Measurements from ENCODE around the gene RADIL. TPM values are rescaled to one million over a fixed set of nuclear protein-coding genes. Genes with fewer than 3 reads are reported as not detected.
"Not testable (repeated sequence)": the region's sequence is repeated elsewhere in the genome, so short reads cannot be mapped to it uniquely, and the experiment has no call there.

RADIL gene
- total RNA-seq, 1 donor from 2014 or later, result 2.1 TPM

DNA sequence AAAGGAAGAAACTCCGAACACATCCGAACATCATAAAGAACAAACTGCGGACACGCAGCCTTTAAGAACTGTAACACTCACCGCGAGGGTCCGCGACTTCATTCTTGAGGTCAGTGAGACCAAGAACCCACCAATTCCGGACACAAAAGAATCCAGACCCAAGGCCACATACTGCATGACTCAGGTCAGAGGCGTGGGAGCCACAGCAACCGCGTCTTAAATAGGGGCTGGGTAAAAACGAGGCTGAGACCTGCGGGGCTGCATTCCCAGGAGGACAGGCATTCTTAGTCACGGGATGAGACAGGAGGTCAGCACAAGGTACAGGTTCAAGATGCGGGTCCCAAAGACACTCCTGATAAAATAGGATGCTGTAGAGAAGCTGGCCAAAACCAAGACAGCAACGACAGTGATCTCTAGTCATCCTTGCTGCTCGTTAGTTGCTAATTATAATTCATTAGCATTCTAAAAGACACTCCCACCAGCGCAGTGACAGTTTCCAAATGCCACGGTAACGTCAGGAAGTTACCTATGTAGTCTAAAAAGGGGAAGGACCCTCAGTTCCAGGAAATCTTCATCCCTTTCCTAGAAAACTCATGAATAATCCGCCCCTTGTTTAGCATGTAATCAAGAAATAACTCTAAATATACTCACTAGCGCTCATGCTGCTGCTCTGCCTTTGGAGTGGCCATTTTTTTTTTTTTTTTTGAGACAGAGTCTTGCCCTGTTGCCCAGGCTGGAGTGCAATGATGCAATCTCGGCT lies 88.7 kb downstream of the RADIL start:
- Mint-ChIP-seq H3K4me3 (ENCODE audit: unreplicated experiment) (no peak overlapping the region), H3K36me3 (ENCODE audit: unreplicated experiment) (peaks cover 16% of the 10 kb centered on the region), H3K27me3 (ENCODE audit: unreplicated experiment) (no peaks in the 10 kb centered on the region), H3K4me1 (ENCODE audit: unreplicated experiment) (peaks cover 2% of the 10 kb centered on the region), H3K27ac (ENCODE audit: unreplicated experiment) (no peak overlapping the region), H3K9me3 (ENCODE audit: unreplicated experiment) (no peaks in the 10 kb centered on the region)
- no peak for DNase-seq (ENCODE audit: extremely low spot score, unreplicated experiment)
- TF ChIP-seq, protein P1, sequence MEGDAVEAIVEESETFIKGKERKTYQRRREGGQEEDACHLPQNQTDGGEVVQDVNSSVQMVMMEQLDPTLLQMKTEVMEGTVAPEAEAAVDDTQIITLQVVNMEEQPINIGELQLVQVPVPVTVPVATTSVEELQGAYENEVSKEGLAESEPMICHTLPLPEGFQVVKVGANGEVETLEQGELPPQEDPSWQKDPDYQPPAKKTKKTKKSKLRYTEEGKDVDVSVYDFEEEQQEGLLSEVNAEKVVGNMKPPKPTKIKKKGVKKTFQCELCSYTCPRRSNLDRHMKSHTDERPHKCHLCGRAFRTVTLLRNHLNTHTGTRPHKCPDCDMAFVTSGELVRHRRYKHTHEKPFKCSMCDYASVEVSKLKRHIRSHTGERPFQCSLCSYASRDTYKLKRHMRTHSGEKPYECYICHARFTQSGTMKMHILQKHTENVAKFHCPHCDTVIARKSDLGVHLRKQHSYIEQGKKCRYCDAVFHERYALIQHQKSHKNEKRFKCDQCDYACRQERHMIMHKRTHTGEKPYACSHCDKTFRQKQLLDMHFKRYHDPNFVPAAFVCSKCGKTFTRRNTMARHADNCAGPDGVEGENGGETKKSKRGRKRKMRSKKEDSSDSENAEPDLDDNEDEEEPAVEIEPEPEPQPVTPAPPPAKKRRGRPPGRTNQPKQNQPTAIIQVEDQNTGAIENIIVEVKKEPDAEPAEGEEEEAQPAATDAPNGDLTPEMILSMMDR (IDR thresholded peaks at IDR 0.05), result no peak

DNA sequence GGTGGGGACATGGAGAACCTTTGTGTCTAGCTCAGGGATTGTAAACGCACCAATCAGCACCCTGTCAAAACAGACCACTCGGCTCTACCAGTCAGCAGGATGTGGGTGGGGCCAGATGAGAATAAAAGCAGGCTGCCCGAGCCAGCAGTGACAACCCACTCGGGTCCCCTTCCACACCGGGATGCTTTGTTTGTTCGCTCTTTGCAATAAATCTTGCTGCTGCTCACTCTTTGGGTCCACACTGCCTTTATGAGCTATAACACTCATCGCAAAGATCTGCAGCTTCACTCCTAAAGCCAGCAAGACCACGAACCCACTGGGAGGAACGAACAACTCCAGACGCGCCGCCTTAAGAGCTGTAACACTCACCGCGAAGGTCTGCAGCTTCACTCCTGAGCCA lies 89.3 kb downstream of the RADIL start:
- not testable (repeated sequence) for DNase-seq (ENCODE audit: extremely low spot score, unreplicated experiment); H3K27ac Mint-ChIP-seq (ENCODE audit: unreplicated experiment); H3K4me1 Mint-ChIP-seq (ENCODE audit: unreplicated experiment); H3K9me3 Mint-ChIP-seq (ENCODE audit: unreplicated experiment); H3K4me3 Mint-ChIP-seq (ENCODE audit: unreplicated experiment); H3K27me3 Mint-ChIP-seq (ENCODE audit: unreplicated experiment)
- H3K36me3 Mint-ChIP-seq (ENCODE audit: unreplicated experiment), result peaks cover 17% of the 10 kb centered on the region

DNA sequence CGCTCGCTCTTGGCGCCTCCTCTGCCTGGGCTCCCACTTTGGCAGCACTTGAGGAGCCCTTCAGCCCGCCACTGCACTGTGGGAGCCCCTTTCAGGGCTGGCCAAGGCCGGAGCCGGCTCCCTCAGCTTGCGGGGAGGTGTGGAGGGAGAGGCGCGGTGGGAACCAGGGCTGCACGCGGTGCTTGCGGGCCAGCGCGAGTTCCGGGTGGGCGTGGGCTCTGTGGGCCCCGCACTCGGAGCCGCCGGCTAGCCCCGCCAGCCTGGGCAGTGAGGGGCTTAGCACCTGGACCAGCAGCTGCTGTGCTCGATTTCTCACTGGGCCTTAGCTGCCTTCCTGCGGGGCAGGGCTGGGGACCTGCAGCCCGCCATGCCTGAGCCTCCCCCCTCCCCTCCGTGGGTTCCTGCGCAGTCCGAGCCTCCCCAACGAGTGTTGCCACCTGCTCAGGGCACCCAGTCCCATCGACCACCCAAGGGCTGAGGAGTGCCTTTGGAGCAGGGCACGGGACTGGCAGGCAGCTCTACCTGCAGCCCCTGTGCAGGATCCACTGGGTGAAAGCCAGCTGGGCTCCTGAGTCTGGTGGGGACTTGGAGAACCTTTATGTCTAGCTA lies 90.0 kb downstream of the RADIL start:
- H3K9me3 Mint-ChIP-seq (ENCODE audit: unreplicated experiment); H3K27ac Mint-ChIP-seq (ENCODE audit: unreplicated experiment); DNase-seq (ENCODE audit: extremely low spot score, unreplicated experiment): not testable (repeated sequence)

DNA sequence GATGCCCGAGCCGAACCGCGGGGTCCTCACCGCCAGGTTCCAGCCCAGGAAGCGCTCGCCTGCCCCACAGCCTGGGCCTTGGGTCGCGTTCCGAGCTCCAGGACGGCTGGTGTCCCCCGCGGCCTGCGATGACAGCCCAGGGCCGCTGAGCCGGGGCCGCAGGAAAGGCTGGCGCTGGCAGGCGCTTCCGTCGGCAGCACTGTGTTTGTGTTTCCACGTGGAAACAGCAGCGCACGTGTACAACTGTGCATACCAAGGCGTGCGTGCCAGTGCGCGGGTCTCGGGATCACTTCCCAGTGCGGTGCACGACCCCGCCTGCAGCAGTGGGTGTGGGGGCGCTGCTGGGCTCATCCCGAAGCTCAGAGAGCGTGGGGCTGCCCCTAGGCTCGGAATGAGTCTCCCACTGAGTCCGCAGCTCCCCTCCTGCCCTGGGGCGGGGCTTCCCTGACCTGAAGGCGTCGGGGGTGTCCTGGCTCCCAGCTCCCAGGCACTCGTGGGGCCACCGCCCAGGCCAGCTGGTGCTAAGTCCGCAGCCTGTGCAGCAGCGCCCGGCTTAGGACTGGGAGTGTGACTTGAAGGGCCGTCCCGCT lies 90.9 kb downstream of the RADIL start:
- no peak for DNase-seq (ENCODE audit: extremely low spot score, unreplicated experiment)
- H3K4me3 Mint-ChIP-seq (ENCODE audit: unreplicated experiment), result no peak overlapping the region

More for the DNA sequence above, 90.0 kb downstream of the RADIL start:
- H3K27me3 Mint-ChIP-seq (ENCODE audit: unreplicated experiment); H3K4me3 Mint-ChIP-seq (ENCODE audit: unreplicated experiment); H3K4me1 Mint-ChIP-seq (ENCODE audit: unreplicated experiment): not testable (repeated sequence)
- H3K36me3 Mint-ChIP-seq (ENCODE audit: unreplicated experiment), result peaks cover 19% of the 10 kb centered on the region

DNA sequence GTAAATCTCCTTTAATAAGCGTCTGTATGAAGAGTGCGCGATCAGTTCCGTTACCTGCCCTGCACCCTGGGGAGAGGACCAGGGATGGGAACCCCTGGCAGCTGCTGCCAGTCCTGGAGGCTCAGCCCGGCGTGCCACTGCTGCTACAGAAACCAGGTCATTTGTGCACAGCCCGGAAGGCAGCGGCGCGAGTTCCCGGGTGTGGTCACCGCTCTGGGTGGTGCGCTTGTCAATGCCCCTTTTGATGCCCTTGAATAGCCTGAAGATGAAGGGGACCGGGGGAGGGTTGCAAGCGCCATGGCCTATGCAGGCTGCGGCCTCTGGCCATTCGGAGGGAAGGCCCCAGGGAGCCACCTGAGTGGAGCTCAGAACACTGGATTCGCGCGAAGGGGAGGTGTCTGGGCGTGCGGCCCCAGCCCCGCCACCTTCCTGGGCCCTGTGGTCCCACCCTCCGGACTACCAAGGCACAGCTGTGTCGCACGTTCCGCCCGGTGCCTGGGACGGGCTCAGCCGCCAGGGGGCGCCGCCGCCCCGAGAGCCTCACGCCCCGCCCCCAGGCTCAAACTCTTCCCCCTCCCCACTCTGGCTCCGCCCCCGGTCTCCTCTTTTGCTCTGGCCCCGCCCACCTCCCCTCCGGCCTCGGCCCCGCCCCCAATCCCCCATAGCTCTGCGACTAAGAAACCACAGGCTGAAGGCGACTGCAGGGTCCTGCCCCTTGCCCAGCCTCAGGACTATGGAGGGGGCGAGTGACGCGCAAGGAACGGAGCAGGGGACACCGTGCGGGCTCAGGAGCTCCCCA lies 91.6 kb downstream of the RADIL start:
- no peaks in the 10 kb centered on the region for H3K27me3 Mint-ChIP-seq (ENCODE audit: unreplicated experiment)
- DNase-seq (ENCODE audit: extremely low spot score, unreplicated experiment), result peak; percentile 85
- TF ChIP-seq, protein P1 (IDR thresholded peaks at IDR 0.05), result peak; percentile 59
- H3K27ac Mint-ChIP-seq (ENCODE audit: unreplicated experiment), result no peak overlapping the region
- no peak overlapping the region for H3K4me3 Mint-ChIP-seq (ENCODE audit: unreplicated experiment)
- H3K9me3 Mint-ChIP-seq (ENCODE audit: unreplicated experiment), result no peaks in the 10 kb centered on the region
- H3K36me3 Mint-ChIP-seq (ENCODE audit: unreplicated experiment), result peaks cover 22% of the 10 kb centered on the region
- H3K4me1 Mint-ChIP-seq (ENCODE audit: unreplicated experiment), result peaks cover 2% of the 10 kb centered on the region

More for the DNA sequence above, 90.9 kb downstream of the RADIL start:
- Mint-ChIP-seq H3K9me3 (ENCODE audit: unreplicated experiment) (no peaks in the 10 kb centered on the region), H3K27ac (ENCODE audit: unreplicated experiment) (no peak overlapping the region), H3K36me3 (ENCODE audit: unreplicated experiment) (peaks cover 21% of the 10 kb centered on the region), H3K27me3 (ENCODE audit: unreplicated experiment) (no peaks in the 10 kb centered on the region), H3K4me1 (ENCODE audit: unreplicated experiment) (peaks cover 2% of the 10 kb centered on the region)
- TF ChIP-seq, protein P1 (IDR thresholded peaks at IDR 0.05), result no peak

Measured in osteocyte (in vitro differentiated cells).